Glomerular endothelial cell (primary cell): ENCODE data around the gene NT5DC2. TPM values are rescaled to one million over a fixed set of nuclear protein-coding genes. Genes with fewer than 3 reads are reported as not detected.

ENCODE experiments used
- total RNA-seq: library from RNA; depleted of rRNA; stranded (reverse); fragments of >200 nt; gene quantifications from 2 replicates; pipeline ENCODE4 v1.2.3, GENCODE V29; 2015

Gene NT5DC2
- total RNA-seq, 1 donor from 2014 or later = 228 TPM

Other genes starting within 250 kb of the NT5DC2 start
- 12.3 and 14.2 TPM in 2 replicates for gene GLYCTK, start 246.0 kb downstream of the NT5DC2 start, total RNA-seq
- gene DNAH1, start 217.5 kb downstream of the NT5DC2 start, total RNA-seq = 3.2 and 9.9 TPM in 2 replicates
- 74.0 and 80.9 TPM in 2 replicates for gene BAP1, start 123.8 kb downstream of the NT5DC2 start, total RNA-seq
- 3.4 and 4.0 TPM in 2 replicates for gene PHF7, start 123.2 kb downstream of the NT5DC2 start, total RNA-seq
- 4.9 and 61.3 TPM in 2 replicates for gene SEMA3G, start 88.8 kb downstream of the NT5DC2 start, total RNA-seq
- gene TNNC1, start 79.8 kb downstream of the NT5DC2 start, total RNA-seq = not detected in 2 replicates
- 90.7 and 113 TPM in 2 replicates for gene NISCH, start 78.3 kb downstream of the NT5DC2 start, total RNA-seq
- 277 and 404 TPM in 2 replicates for gene STAB1, start 38.5 kb downstream of the NT5DC2 start, total RNA-seq
- gene UQCC5, start 2.7 kb upstream of the NT5DC2 start, total RNA-seq = 0.97 and 23.6 TPM in 2 replicates
- 56.9 and 78.4 TPM in 2 replicates for gene PBRM1, start 152.1 kb upstream of the NT5DC2 start, total RNA-seq
- 59.8 and 70.0 TPM in 2 replicates for gene GNL3, start 152.2 kb upstream of the NT5DC2 start, total RNA-seq
- 93.5 and 93.6 TPM in 2 replicates for gene GLT8D1, start 171.9 kb upstream of the NT5DC2 start, total RNA-seq
- gene SPCS1, start 172.2 kb upstream of the NT5DC2 start, total RNA-seq = 156 and 169 TPM in 2 replicates
- 6.3 and 13.7 TPM in 2 replicates for gene NEK4, start 237.1 kb upstream of the NT5DC2 start, total RNA-seq
- not detected in 2 replicates for gene ITIH1, start 243.7 kb upstream of the NT5DC2 start, total RNA-seq